HCT116 (cell line): ENCODE data around the gene AAMDC.

Source experiments
- ATF3 ChIP-seq: IDR thresholded peaks from 2 replicates; pipeline ENCODE4 v1.6.1; 2012
- CEBPB ChIP-seq: IDR thresholded peaks from 2 replicates; pipeline ENCODE4 v1.6.1; 2012; ENCODE audit warnings: low read depth
- EZH2 ChIP-seq: fragments of 200-600 bp; sonication (generic); IDR thresholded peaks from 2 replicates; pipeline ENCODE4 v1.6.1; 2017; ENCODE audit warnings: antibody characterized with exemption, mixed run types
- FOSL1 ChIP-seq: IDR thresholded peaks from 2 replicates; pipeline ENCODE4 v1.6.1; 2012; ENCODE audit warnings: low read depth
- POLR2A ChIP-seq: IDR thresholded peaks from 2 replicates; pipeline ENCODE4 v1.7.0; 2011; ENCODE audit warnings: borderline replicate concordance; ENCODE audit not compliant: insufficient read depth, insufficient read length; ENCODE audit errors: extremely low read depth
- POLR2AphosphoS5 ChIP-seq: IDR thresholded peaks from 2 replicates; pipeline ENCODE4 v1.6.1; 2011; ENCODE audit warnings: mild to moderate bottlenecking, low read depth, low read length, moderate library complexity
- SIN3A ChIP-seq: IDR thresholded peaks from 2 replicates; pipeline ENCODE4 v1.6.1; 2012; ENCODE audit warnings: low read depth
- YY1 ChIP-seq: IDR thresholded peaks from 2 replicates; pipeline ENCODE4 v1.6.1; 2011; ENCODE audit warnings: low read length, low read depth, moderate library complexity, mild to moderate bottlenecking; ENCODE audit not compliant: insufficient replicate concordance; ENCODE audit errors: extremely low read depth
- ZFX ChIP-seq: fragments of 450-650 bp; IDR thresholded peaks from 2 replicates; pipeline ENCODE4 v1.6.1; 2017
- ZNF274 ChIP-seq: fragments of 200-500 bp; sonication (Bioruptor generic); IDR thresholded peaks from 2 replicates; pipeline ENCODE4 v1.6.1; 2014; ENCODE audit warnings: mild to moderate bottlenecking, low read depth, low read length, inconsistent platforms
- TF ChIP-seq, protein P1 (sequence below), 3 experiments: fragments of 200-600 bp in 1 of 3; sonication (generic) in 1 of 3; IDR thresholded peaks in 2 of 3; conservative IDR thresholded peaks in 1 of 3; 2 replicates each; pipeline ENCODE4 v1.5.1; 2012 to 2017; ENCODE audit warnings: low read depth in 2 of 3, low read length in 2 of 3, antibody characterized with exemption in 1 of 3, borderline replicate concordance in 1 of 3, control low read depth in 1 of 3, mild to moderate bottlenecking in 1 of 3, mixed read lengths in 1 of 3, mixed run types in 1 of 3, moderate library complexity in 1 of 3; ENCODE audit not compliant: insufficient read depth in 1 of 3
- TF ChIP-seq, protein P2 (sequence below): IDR thresholded peaks from 2 replicates; pipeline ENCODE4 v1.6.1; 2012; ENCODE audit warnings: low read depth
- TF ChIP-seq, protein P3 (sequence below): IDR thresholded peaks from 2 replicates; pipeline ENCODE4 v1.6.1; 2011; ENCODE audit warnings: mild to moderate bottlenecking, low read length, moderate library complexity; ENCODE audit not compliant: insufficient replicate concordance; ENCODE audit errors: extremely low read depth

DNA sequence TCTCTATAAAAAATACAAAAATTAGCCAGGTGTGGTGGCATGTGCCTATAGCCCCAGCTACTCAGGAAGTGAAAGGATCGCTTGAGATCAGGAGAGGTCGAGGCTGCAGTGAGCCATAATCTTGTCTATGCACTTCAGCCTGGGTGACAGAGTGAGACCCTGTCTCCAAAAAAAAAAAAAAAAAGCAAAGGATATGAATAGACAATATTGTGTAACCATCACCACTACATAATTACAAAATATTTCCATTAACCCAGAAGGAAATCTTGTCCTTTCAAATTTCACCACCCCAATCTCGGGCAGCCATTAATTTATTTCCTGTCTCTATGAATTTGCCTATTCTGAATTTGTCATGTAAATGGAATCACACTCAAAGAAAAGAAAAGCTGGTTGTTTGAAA lies 21.6 kb upstream of the AAMDC start:
- TF ChIP-seq, protein P1, sequence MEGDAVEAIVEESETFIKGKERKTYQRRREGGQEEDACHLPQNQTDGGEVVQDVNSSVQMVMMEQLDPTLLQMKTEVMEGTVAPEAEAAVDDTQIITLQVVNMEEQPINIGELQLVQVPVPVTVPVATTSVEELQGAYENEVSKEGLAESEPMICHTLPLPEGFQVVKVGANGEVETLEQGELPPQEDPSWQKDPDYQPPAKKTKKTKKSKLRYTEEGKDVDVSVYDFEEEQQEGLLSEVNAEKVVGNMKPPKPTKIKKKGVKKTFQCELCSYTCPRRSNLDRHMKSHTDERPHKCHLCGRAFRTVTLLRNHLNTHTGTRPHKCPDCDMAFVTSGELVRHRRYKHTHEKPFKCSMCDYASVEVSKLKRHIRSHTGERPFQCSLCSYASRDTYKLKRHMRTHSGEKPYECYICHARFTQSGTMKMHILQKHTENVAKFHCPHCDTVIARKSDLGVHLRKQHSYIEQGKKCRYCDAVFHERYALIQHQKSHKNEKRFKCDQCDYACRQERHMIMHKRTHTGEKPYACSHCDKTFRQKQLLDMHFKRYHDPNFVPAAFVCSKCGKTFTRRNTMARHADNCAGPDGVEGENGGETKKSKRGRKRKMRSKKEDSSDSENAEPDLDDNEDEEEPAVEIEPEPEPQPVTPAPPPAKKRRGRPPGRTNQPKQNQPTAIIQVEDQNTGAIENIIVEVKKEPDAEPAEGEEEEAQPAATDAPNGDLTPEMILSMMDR (IDR thresholded peaks at IDR 0.05 in 2 of 3, conservative IDR thresholded peaks at IDR 0.05 in 1 of 3; ENCODE audit: borderline replicate concordance in 1 of 3, insufficient read depth in 1 of 3, low read depth in 2 of 3, low read length in 2 of 3), result no peak
- TF ChIP-seq CEBPB (no peak), POLR2A (no peak), FOSL1 (no peak), ATF3 (no peak), POLR2AphosphoS5 (no peak), ZNF274 (no peak), ZFX (no peak), EZH2 (no peak), YY1 (no peak), SIN3A (no peak)
- TF ChIP-seq, protein P2, sequence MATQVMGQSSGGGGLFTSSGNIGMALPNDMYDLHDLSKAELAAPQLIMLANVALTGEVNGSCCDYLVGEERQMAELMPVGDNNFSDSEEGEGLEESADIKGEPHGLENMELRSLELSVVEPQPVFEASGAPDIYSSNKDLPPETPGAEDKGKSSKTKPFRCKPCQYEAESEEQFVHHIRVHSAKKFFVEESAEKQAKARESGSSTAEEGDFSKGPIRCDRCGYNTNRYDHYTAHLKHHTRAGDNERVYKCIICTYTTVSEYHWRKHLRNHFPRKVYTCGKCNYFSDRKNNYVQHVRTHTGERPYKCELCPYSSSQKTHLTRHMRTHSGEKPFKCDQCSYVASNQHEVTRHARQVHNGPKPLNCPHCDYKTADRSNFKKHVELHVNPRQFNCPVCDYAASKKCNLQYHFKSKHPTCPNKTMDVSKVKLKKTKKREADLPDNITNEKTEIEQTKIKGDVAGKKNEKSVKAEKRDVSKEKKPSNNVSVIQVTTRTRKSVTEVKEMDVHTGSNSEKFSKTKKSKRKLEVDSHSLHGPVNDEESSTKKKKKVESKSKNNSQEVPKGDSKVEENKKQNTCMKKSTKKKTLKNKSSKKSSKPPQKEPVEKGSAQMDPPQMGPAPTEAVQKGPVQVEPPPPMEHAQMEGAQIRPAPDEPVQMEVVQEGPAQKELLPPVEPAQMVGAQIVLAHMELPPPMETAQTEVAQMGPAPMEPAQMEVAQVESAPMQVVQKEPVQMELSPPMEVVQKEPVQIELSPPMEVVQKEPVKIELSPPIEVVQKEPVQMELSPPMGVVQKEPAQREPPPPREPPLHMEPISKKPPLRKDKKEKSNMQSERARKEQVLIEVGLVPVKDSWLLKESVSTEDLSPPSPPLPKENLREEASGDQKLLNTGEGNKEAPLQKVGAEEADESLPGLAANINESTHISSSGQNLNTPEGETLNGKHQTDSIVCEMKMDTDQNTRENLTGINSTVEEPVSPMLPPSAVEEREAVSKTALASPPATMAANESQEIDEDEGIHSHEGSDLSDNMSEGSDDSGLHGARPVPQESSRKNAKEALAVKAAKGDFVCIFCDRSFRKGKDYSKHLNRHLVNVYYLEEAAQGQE, result no peak
- TF ChIP-seq, protein P3, sequence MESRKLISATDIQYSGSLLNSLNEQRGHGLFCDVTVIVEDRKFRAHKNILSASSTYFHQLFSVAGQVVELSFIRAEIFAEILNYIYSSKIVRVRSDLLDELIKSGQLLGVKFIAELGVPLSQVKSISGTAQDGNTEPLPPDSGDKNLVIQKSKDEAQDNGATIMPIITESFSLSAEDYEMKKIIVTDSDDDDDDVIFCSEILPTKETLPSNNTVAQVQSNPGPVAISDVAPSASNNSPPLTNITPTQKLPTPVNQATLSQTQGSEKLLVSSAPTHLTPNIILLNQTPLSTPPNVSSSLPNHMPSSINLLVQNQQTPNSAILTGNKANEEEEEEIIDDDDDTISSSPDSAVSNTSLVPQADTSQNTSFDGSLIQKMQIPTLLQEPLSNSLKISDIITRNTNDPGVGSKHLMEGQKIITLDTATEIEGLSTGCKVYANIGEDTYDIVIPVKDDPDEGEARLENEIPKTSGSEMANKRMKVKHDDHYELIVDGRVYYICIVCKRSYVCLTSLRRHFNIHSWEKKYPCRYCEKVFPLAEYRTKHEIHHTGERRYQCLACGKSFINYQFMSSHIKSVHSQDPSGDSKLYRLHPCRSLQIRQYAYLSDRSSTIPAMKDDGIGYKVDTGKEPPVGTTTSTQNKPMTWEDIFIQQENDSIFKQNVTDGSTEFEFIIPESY, result no peak
